ENCODE results near the gene IGF2BP3.
A peak's percentile ranks its signal among the peaks of the same experiment; 100 is the strongest.

The IGF2BP3 gene

DNA sequence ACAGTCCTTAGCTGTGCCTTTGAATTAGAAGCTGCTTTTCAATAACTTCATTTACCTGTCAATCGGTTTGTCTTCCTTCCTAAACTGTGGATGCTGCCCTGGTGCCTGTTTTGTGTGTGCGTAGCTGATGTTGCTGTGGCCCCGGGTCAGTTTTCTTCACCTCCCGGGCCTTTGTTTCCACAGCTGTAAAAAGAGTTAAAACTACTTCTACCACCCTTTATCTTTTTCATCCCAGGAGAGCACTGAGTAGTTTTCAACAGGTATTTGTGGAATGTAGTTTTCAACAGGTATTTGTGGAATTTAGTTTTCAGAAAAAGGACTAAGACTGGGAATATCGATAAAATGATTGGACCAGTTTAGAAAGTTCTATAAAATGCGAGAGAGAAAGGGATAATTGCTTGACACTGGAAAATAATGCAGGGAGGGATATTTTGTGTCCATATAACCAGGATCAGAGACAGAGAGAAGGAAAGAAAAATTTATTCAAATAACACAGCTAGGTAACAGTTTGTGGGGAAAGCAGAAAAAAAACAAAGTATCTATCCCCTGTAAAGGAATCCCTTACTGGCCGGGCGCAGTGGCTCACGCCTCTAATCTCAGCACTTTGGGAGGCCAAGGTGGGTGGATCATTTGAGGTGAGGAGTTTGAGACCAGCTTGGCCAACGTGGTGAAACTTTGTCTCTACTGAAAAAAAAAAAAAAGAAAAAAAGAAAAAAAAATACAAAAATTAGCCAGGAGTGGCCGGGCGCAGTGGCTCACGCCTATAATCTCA, 15.9 kb upstream of the IGF2BP3 start:
- no peak overlapping the region for H3K27ac ChIP-seq
- TF ChIP-seq, protein P1, sequence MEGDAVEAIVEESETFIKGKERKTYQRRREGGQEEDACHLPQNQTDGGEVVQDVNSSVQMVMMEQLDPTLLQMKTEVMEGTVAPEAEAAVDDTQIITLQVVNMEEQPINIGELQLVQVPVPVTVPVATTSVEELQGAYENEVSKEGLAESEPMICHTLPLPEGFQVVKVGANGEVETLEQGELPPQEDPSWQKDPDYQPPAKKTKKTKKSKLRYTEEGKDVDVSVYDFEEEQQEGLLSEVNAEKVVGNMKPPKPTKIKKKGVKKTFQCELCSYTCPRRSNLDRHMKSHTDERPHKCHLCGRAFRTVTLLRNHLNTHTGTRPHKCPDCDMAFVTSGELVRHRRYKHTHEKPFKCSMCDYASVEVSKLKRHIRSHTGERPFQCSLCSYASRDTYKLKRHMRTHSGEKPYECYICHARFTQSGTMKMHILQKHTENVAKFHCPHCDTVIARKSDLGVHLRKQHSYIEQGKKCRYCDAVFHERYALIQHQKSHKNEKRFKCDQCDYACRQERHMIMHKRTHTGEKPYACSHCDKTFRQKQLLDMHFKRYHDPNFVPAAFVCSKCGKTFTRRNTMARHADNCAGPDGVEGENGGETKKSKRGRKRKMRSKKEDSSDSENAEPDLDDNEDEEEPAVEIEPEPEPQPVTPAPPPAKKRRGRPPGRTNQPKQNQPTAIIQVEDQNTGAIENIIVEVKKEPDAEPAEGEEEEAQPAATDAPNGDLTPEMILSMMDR (IDR thresholded peaks at IDR 0.05), result no peak
- no peak for TF ChIP-seq ZFX (IDR thresholded peaks at IDR 0.05; ENCODE audit: borderline replicate concordance)

- no peak for TF ChIP-seq ZFX (IDR thresholded peaks at IDR 0.05; ENCODE audit: borderline replicate concordance)
- TF ChIP-seq, protein P1 (IDR thresholded peaks at IDR 0.05), result no peak
- H3K27ac ChIP-seq, result no peak overlapping the region
Observed at GRCh38 chr7:23482686-23483085, 12.4 kb upstream of the IGF2BP3 start.

DNA sequence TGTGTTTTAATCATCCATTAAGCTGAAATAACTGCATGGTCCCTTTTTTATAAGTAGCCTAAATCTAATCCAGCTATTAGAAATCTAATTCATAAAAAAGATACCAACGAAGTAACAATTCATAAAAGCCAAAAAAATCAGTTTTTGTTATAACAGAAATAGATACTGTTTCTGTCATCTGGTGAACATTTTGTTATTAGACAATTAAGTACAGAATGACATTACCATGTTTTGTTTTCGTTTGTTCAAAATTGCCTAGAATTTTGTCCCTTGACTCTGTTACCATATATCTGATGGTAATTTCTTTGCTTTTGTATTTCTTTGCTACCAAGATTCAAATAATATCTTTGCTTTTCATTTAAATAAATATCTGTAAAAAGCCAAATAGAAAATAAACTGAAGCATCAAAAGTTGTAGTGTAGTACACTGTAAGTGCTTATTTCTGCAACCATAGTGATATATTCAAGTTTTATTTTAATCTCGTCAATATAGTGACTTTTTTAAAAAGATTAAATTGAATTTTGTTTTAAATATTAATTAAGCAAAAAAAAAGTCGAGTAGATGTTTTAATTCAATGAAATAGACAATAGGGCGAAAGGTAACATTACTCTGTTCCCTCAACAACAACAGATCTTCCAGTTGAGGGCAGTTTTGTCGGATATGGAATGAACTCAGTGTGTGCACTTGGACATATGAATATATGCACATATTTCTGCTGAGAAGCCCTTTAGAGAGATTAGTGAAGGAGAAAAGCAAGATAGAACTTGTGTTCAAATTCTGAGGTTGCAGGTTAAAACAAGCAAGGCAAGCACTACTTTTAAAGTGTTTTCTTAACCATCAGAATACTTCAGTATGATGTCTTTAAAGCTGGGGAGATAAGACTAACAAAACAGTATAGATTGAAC, 7.9 kb upstream of the IGF2BP3 start:
- TF ChIP-seq ZFX (IDR thresholded peaks at IDR 0.05; ENCODE audit: borderline replicate concordance), result no peak
- TF ChIP-seq, protein P1 (IDR thresholded peaks at IDR 0.05), result no peak
- no peak overlapping the region for H3K27ac ChIP-seq

DNA sequence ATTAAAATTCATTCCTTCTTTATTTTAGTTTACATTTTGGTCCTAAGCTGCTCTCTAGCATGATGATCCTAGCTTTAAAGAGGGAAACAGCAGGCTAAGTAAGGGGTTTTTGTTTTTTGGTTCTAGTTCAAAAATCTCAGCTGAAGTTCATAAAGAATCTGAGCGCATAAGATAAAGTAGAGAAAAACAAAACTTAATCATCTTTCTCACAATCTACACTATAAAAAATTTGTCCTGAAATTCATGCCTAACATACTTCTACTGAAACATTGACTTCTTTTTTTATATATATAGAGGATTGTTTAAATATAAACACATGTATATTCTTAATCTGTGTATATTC, 6.8 kb upstream of the IGF2BP3 start:
- no peak for TF ChIP-seq ZFX (IDR thresholded peaks at IDR 0.05; ENCODE audit: borderline replicate concordance)
- TF ChIP-seq, protein P1 (IDR thresholded peaks at IDR 0.05), result no peak
- H3K27ac ChIP-seq, result no peak overlapping the region

DNA sequence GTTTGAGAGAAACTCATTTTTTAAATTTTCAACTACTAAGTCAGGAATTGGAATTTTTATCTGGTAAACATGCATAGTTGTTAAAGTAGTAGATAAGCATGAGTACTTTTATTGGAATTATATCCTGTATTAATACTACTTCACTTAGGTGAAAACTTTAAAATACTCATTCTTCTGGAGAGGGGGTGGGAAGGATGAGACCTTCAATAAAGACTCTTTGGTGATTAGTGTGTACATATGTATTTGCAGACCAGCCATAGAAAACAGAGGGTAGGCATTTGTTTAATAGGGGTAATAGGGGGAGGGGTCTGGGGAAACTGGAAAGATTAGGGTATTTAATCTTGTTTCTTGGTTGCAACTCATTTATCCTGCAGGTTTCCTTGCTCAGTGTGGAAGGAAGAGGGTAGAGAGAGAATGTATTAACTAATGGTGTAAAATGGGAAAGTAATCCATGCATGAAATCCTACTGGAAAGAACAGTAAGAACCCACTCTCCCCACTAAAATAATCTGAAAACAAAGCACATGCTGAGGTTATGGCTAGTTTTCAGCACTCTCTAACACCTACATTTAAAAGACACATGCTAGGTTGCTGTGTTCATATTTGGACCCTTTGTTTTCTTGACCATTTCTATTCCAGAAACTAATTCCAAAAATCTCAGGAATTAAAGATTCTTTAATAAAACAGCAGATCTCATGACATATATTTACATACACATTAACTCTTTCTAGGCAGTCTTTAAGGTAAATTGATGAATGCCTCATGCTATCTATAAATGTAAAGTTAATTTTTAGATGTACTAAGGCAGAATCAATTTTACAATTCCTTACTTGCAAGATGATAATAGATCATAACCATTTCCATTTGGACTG, 6.2 kb upstream of the IGF2BP3 start:
- no peak overlapping the region for H3K27ac ChIP-seq
- TF ChIP-seq, protein P1 (IDR thresholded peaks at IDR 0.05), result no peak
- no peak for TF ChIP-seq ZFX (IDR thresholded peaks at IDR 0.05; ENCODE audit: borderline replicate concordance)

DNA sequence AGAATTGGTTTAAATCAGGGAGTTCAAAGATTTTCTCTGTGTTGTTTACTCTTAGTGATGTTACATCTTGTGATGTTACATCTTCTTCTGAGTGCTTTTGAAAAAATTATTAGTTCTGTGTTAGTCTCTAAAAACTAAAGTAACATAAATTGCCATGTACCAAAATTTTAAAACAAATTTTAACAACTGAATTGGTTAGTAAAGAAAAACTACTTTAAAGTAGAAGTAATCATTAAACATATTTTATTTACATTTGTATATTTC, 5.2 kb upstream of the IGF2BP3 start:
- peak overlapping the region; percentile 99; the same call in 1 of the 2 replicates for H3K27ac ChIP-seq

More for the DNA sequence above, 5.2 kb upstream of the IGF2BP3 start:
- TF ChIP-seq, protein P1 (IDR thresholded peaks at IDR 0.05), result no peak
- no peak for TF ChIP-seq ZFX (IDR thresholded peaks at IDR 0.05; ENCODE audit: borderline replicate concordance)

All from 22Rv1 (cell line).